Left ventricle myocardium inferior (tissue), 1 donor: ENCODE measurements around the gene CEP85L. TPM values are rescaled to one million over a fixed set of nuclear protein-coding genes. Genes with fewer than 3 reads are reported as not detected.

Experiments
- DNase-seq: peaks from one replicate; pipeline ENCODE4 v3.0.0-alpha.2; 2020
- H3K27ac ChIP-seq: fragments of 200-600 bp; replicated peaks from 2 replicates; pipeline ENCODE4 v1.8.0; 2021
- H3K27me3 ChIP-seq: fragments of 200-600 bp; 2 replicates; pipeline ENCODE4 v1.8.0; 2021; ENCODE audit warnings: low read depth
- H3K36me3 ChIP-seq: fragments of 200-600 bp; 2 replicates; pipeline ENCODE4 v1.8.0; 2021
- H3K4me1 ChIP-seq: fragments of 200-600 bp; 2 replicates; pipeline ENCODE4 v1.8.0; 2021
- H3K4me3 ChIP-seq: fragments of 200-600 bp; 2 replicates; pipeline ENCODE4 v1.8.0; 2021; ENCODE audit warnings: mild to moderate bottlenecking, moderate library complexity
- H3K9me3 ChIP-seq: fragments of 200-600 bp; replicated peaks from 2 replicates; pipeline ENCODE4 v1.8.0; 2021
- CTCF ChIP-seq: fragments of 200-600 bp; IDR thresholded peaks from 2 replicates; pipeline ENCODE4 v1.8.0; 2021; ENCODE audit warnings: antibody characterized with exemption, mild to moderate bottlenecking, borderline replicate concordance
- intact Hi-C: fragments of 100-400 bp; cut with micrococcal nuclease; formaldehyde crosslinking; loops from one replicate; pipeline ENCODE4 v1.11.0; 2022
- total RNA-seq: library from RNA; stranded (reverse); fragmentation: NEBNext Ultra II Directional; extraction: Animal tissue kit (Norgen Biotek cat#: 25700); gene quantifications from one replicate; pipeline ENCODE4 v1.2.1, GENCODE V29; 2021
- donor health status: DM: no; HTN: yes; CAD: no; lungs with severe emphysema.

Gene CEP85L
- total RNA-seq, 1 donor from 2014 or later = 11.5 TPM

- Histone ChIP-seq H3K4me3 (no peak overlapping the region), H3K27me3 (no peaks in the 10 kb centered on the region), H3K4me1 (peaks cover 70% of the 10 kb centered on the region), H3K9me3 (peaks cover 14% of the 10 kb centered on the region), H3K36me3 (peaks cover 11% of the 10 kb centered on the region), H3K27ac (peak overlapping the region; percentile 72)
- no peak for TF ChIP-seq CTCF
- no peak for DNase-seq
- intact Hi-C loops = no loop called here
These were observed 121.6 kb downstream of the CEP85L start for GRCh38 chr6:118529756-118530155.

- Histone ChIP-seq H3K36me3 (peaks cover 5% of the 10 kb centered on the region), H3K4me1 (peaks cover 70% of the 10 kb centered on the region), H3K9me3 (peaks cover 12% of the 10 kb centered on the region), H3K4me3 (peak overlapping the region; percentile 9), H3K27me3 (no peaks in the 10 kb centered on the region), H3K27ac (peak overlapping the region; percentile 72)
- no peak for DNase-seq
- intact Hi-C loops = no loop called here
- TF ChIP-seq CTCF = no peak
These were observed 123.3 kb downstream of the CEP85L start for GRCh38 chr6:118528129-118528528.

GRCh38 chr6:118525913-118526780 lies 125.2 kb downstream of the CEP85L start:
- Histone ChIP-seq H3K4me1 (peaks cover 59% of the 10 kb centered on the region), H3K4me3 (peak overlapping the region; percentile 18), H3K27ac (peak overlapping the region; percentile 72), H3K27me3 (no peaks in the 10 kb centered on the region), H3K9me3 (peaks cover 6% of the 10 kb centered on the region), H3K36me3 (peaks cover 20% of the 10 kb centered on the region)
- no peak for TF ChIP-seq CTCF
- intact Hi-C loops = no loop called here
- DNase-seq = no peak

GRCh38 chr6:118524686-118525085 lies 126.7 kb downstream of the CEP85L start:
- peaks cover 20% of the 10 kb centered on the region for H3K36me3 ChIP-seq
- DNase-seq = no peak
- H3K4me3 ChIP-seq = no peak overlapping the region
- no peaks in the 10 kb centered on the region for H3K9me3 ChIP-seq
- peaks cover 50% of the 10 kb centered on the region for H3K4me1 ChIP-seq
- H3K27ac ChIP-seq = no peak overlapping the region
- intact Hi-C loops = no loop called here
- H3K27me3 ChIP-seq = no peaks in the 10 kb centered on the region
- TF ChIP-seq CTCF = no peak

- Histone ChIP-seq H3K27me3 (no peaks in the 10 kb centered on the region), H3K9me3 (no peaks in the 10 kb centered on the region), H3K4me3 (no peak overlapping the region), H3K36me3 (peaks cover 20% of the 10 kb centered on the region), H3K27ac (no peak overlapping the region), H3K4me1 (peaks cover 37% of the 10 kb centered on the region)
- no peak for TF ChIP-seq CTCF
- DNase-seq = no peak
- intact Hi-C loops = no loop called here
These were observed 128.2 kb downstream of the CEP85L start for GRCh38 chr6:118523216-118523615.
